HepG2 (cell line): Measurements from ENCODE around the gene AP1M2. TPM values are rescaled to one million over a fixed set of nuclear protein-coding genes. Genes with fewer than 3 reads are reported as not detected.

Experiments
- ATAC-seq: fragments of 200-7000 bp; cut with Tn5 transposase; 3 replicates; pipeline ENCODE4 v1.9.1; 2020; ENCODE audit warnings: mild to moderate bottlenecking, moderate library complexity
- BruUV-seq: library from RNA; stranded (reverse); fragments of 400-500 nt; replicated peaks from 2 replicates; lab custom pipeline; 2021; lab: Mats Ljungman, UMichigan
- CTCF ChIA-PET: fragments of 300-600 bp; formaldehyde crosslinking; extraction: SDS; loops from one replicate; lab custom pipeline; 2021; ENCODE audit warnings: low total read pairs, inconsistent platforms, low intra/inter-chr PET ratio; lab: Yijun Ruan, JAX
- POLR2A ChIA-PET: fragments of 350-600 bp; sonication (Branson Sonifier 250); formaldehyde crosslinking; loops from one replicate; lab custom pipeline; 2020; ENCODE audit warnings: antibody characterized with exemption, inconsistent platforms; lab: Yijun Ruan, JAX
- DNase-seq: peaks from one replicate; pipeline ENCODE4 v3.0.0-alpha.2; 2015; ENCODE audit warnings: low spot score
- FAIRE-seq: peaks from 3 replicates; lab custom pipeline; 2011; peaks lifted over from hg19 to GRCh38; lab: Jason Lieb, UNC
- H2AFZ ChIP-seq: one replicate; pipeline ENCODE4 v1.6.1; 2011; ENCODE audit warnings: low read length, inconsistent platforms
- H3K27ac ChIP-seq: fragments of 300-600 bp; 3 replicates; pipeline ENCODE4 v1.8.0; 2011; ENCODE audit warnings: mixed run types, mild to moderate bottlenecking, mixed read lengths, low read length, inconsistent platforms; ENCODE audit not compliant: insufficient read depth; ENCODE audit errors: extremely low read length
- H3K27me3 ChIP-seq, 2 experiments: fragments of 200-600 bp in 1 of 2; 2 replicates in 1 of 2; 3 replicates in 1 of 2; pipeline versions ENCODE4 v1.6.0 to v1.8.0; 2011; ENCODE audit warnings: low read length in 2 of 2, mild to moderate bottlenecking in 2 of 2, moderate library complexity in 2 of 2, inconsistent platforms in 1 of 2; ENCODE audit not compliant: insufficient read depth in 2 of 2, control insufficient read depth in 1 of 2
- H3K36me3 ChIP-seq, 2 experiments: fragments of 200-600 bp in 1 of 2; replicated peaks in 1 of 2; 2 replicates in 1 of 2; 3 replicates in 1 of 2; pipeline versions ENCODE4 v1.5.1 to v1.8.0; 2011; ENCODE audit warnings: low read length in 2 of 2, inconsistent platforms in 1 of 2; ENCODE audit not compliant: insufficient read depth in 2 of 2, control insufficient read depth in 1 of 2
- H3K4me1 ChIP-seq: 2 replicates; pipeline ENCODE4 v1.5.1; 2012; ENCODE audit warnings: low read length, inconsistent platforms; ENCODE audit not compliant: insufficient read depth
- H3K4me2 ChIP-seq: 2 replicates; pipeline ENCODE4 v1.6.0; 2011; ENCODE audit warnings: low read depth, low read length, inconsistent platforms
- H3K4me3 ChIP-seq, 3 experiments: fragments of 200-600 bp in 1 of 3; sonication (generic), shearing (Covaris generic) in 1 of 3; replicated peaks in 1 of 3; 2 replicates each; pipeline ENCODE4 v1.5.1; 2011 to 2016; ENCODE audit warnings: low read length in 3 of 3, inconsistent platforms in 2 of 3, low read depth in 2 of 3, mild to moderate bottlenecking in 2 of 3, control low read depth in 1 of 3, mixed read lengths in 1 of 3; ENCODE audit not compliant: insufficient read depth in 1 of 3
- H3K79me2 ChIP-seq: one replicate; pipeline ENCODE4 v1.6.1; 2011; ENCODE audit warnings: low read length, inconsistent platforms; ENCODE audit not compliant: insufficient read depth
- H3K9ac ChIP-seq: 2 replicates; pipeline ENCODE4 v1.6.0; 2011; ENCODE audit warnings: mild to moderate bottlenecking, low read depth, low read length, inconsistent platforms; ENCODE audit not compliant: insufficient read depth
- H3K9me3 ChIP-seq: 2 replicates; pipeline ENCODE4 v1.5.1; 2012; ENCODE audit warnings: mild to moderate bottlenecking, low read length
- H4K20me1 ChIP-seq: 2 replicates; pipeline ENCODE4 v1.6.0; 2011; ENCODE audit warnings: inconsistent platforms, mild to moderate bottlenecking, low read length, moderate library complexity; ENCODE audit not compliant: insufficient read depth
- BORCS8-MEF2B ChIP-seq: sonication (generic); formaldehyde crosslinking; IDR thresholded peaks from 2 replicates; pipeline ENCODE4 v1.8.0; 2022; ENCODE audit warnings: mild to moderate bottlenecking, missing genetic modification reagents
- CEBPG ChIP-seq: IDR thresholded peaks from 2 replicates; pipeline ENCODE4 v1.6.1; 2016
- EP300 ChIP-seq, 3 experiments: sonication (generic) in 1 of 3; formaldehyde crosslinking in 1 of 3; IDR thresholded peaks; 2 replicates each; pipeline versions ENCODE4 v1.5.1 to v1.6.1; 2011 to 2020; ENCODE audit warnings: low read depth in 2 of 3, low read length in 2 of 3, borderline replicate concordance in 1 of 3, improper control_type of control experiment in 1 of 3, mild to moderate bottlenecking in 1 of 3, missing genetic modification reagents in 1 of 3, moderate library complexity in 1 of 3
- HNF4G ChIP-seq, 2 experiments: sonication (generic) in 1 of 2; formaldehyde crosslinking in 1 of 2; IDR thresholded peaks; 2 replicates each; pipeline versions ENCODE4 v1.4.0 to v1.6.1; 2011 to 2020; ENCODE audit warnings: borderline replicate concordance in 2 of 2, low read depth in 2 of 2, mild to moderate bottlenecking in 2 of 2, low read length in 1 of 2, missing genetic modification reagents in 1 of 2, moderate library complexity in 1 of 2
- KDM2A ChIP-seq: sonication (generic); formaldehyde crosslinking; IDR thresholded peaks from 2 replicates; pipeline ENCODE4 v1.4.0; 2020; ENCODE audit warnings: low read depth, missing genetic modification reagents, borderline replicate concordance
- NFKBIZ ChIP-seq: IDR thresholded peaks from 2 replicates; pipeline ENCODE4 v1.6.1; 2018; ENCODE audit warnings: missing genetic modification reagents, missing compliant biosample characterization
- NR0B2 ChIP-seq: sonication (generic); formaldehyde crosslinking; IDR thresholded peaks from 2 replicates; pipeline ENCODE4 v1.4.0; 2020; ENCODE audit warnings: mild to moderate bottlenecking, missing genetic modification reagents
- RAD21 ChIP-seq: fragments of 450-650 bp; formaldehyde crosslinking; IDR thresholded peaks from 2 replicates; pipeline ENCODE4 v1.5.0; 2020; ENCODE audit warnings: mild to moderate bottlenecking
- RXRA ChIP-seq: sonication (generic); formaldehyde crosslinking; IDR thresholded peaks from 2 replicates; pipeline ENCODE4 v1.5.1; 2020; ENCODE audit warnings: missing genetic modification reagents
- SAP130 ChIP-seq: IDR thresholded peaks from 2 replicates; pipeline ENCODE4 v1.6.1; 2016; ENCODE audit warnings: low read depth
- SMAD1 ChIP-seq: sonication (generic); formaldehyde crosslinking; IDR thresholded peaks from 2 replicates; pipeline ENCODE4 v1.4.0; 2020; ENCODE audit warnings: missing genetic modification reagents, low read depth, mild to moderate bottlenecking, borderline replicate concordance
- THRA ChIP-seq: sonication (generic); formaldehyde crosslinking; IDR thresholded peaks from 2 replicates; pipeline ENCODE4 v1.4.0; 2020; ENCODE audit warnings: missing genetic modification reagents, borderline replicate concordance
- ZNF124 ChIP-seq: sonication (generic); formaldehyde crosslinking; IDR thresholded peaks from 2 replicates; pipeline ENCODE4 v1.4.0; 2020; ENCODE audit warnings: missing genetic modification reagents
- ZNF598 ChIP-seq: sonication (generic); formaldehyde crosslinking; IDR thresholded peaks from 2 replicates; pipeline ENCODE4 v1.5.1; 2020; ENCODE audit warnings: mild to moderate bottlenecking, missing genetic modification reagents, borderline replicate concordance
- ZNF737 ChIP-seq: sonication (generic); formaldehyde crosslinking; IDR thresholded peaks from 2 replicates; pipeline ENCODE4 v1.5.0; 2020; ENCODE audit warnings: missing genetic modification reagents, mild to moderate bottlenecking, borderline replicate concordance
- ZNF782 ChIP-seq: sonication (generic); formaldehyde crosslinking; IDR thresholded peaks from 2 replicates; pipeline ENCODE4 v1.4.0; 2020; ENCODE audit warnings: missing genetic modification reagents, mild to moderate bottlenecking, borderline replicate concordance
- ZNF883 ChIP-seq: sonication (generic); formaldehyde crosslinking; IDR thresholded peaks from 2 replicates; pipeline ENCODE4 v1.5.1; 2020; ENCODE audit warnings: mild to moderate bottlenecking, missing genetic modification reagents; ENCODE audit errors: not compliant biosample characterization
- WGBS: methylation state at CpG from one replicate; pipeline ENCODE4 v1.1.6; 2017; ENCODE audit warnings: low lambda C conversion rate; 5-methylcytosine and 5-hydroxymethylcytosine counted together
- in situ Hi-C: cut with HindIII; loops from 2 replicates; pipeline ENCODE4 v1.10.0; 2017; ENCODE audit warnings: low pct_unique_long_range_greater_than_20kb; ENCODE audit not compliant: extremely low pct_ligation_motif_present
- intact Hi-C: fragments of 100-400 bp; cut with micrococcal nuclease; formaldehyde crosslinking; loops from one replicate; pipeline ENCODE4 v1.10.0; 2022; ENCODE audit not compliant: unreplicated experiment
- polyA plus RNA-seq, 8 experiments: library from polyadenylated mRNA; depleted of rRNA in 3 of 8; stranded (reverse) in 7 of 8; unstranded in 1 of 8; fragments of >200 nt; fragmentation: Illumina TruSeq in 4 of 8; extraction: Trizol in 4 of 8; gene quantifications; 2 replicates each; pipeline versions ENCODE4 v1.2.1 to v1.2.3, GENCODE V29; 2011 to 2016; ENCODE audit warnings: low read depth in 4 of 8, missing spikeins in 1 of 8, mixed read lengths in 1 of 8; ENCODE audit not compliant: insufficient read depth in 1 of 8
- total RNA-seq, 5 experiments: library from RNA; depleted of rRNA; stranded (reverse); fragments of >200 nt; fragmentation: Illumina TruSeq; extraction: Trizol; gene quantifications; 2 replicates each; pipeline ENCODE4 v1.2.3, GENCODE V29; 2016; ENCODE audit warnings: low read depth in 1 of 5
- TF ChIP-seq, protein P1 (sequence below): sonication (generic); formaldehyde crosslinking; IDR thresholded peaks from 2 replicates; pipeline ENCODE4 v1.4.0; 2020; ENCODE audit warnings: missing genetic modification reagents, mild to moderate bottlenecking, borderline replicate concordance

AP1M2 gene
- total and polyA plus RNA-seq, 2 of the 13 experiments (the other 11 are each of a cell fraction or from before 2014, with no cell fraction given) = 6.3 to 76.8 TPM

GRCh38 chr19:10580979-10581631 is 6.0 kb downstream of the AP1M2 start:
- no peak overlapping the region for H3K9ac ChIP-seq
- H4K20me1 ChIP-seq = no peaks in the 10 kb centered on the region
- ATAC-seq = peak; percentile 51
- H2AFZ ChIP-seq = peak overlapping the region; percentile 33
- no peaks in the 10 kb centered on the region for H3K79me2 ChIP-seq
- peaks cover 30% of the 10 kb centered on the region for H3K4me1 ChIP-seq
- ChIA-PET CTCF (interaction anchor here (0.8 to 4.5 kb wide), 5 partner anchors 21 to 119 kb away, joined by 3 to 69 read pairs (median 5); no protein-coding TSS in a partner anchor), POLR2A (interaction anchor here (0.8 to 3.2 kb wide), 7 partner anchors 28 to 136 kb away, joined by 3 to 20 read pairs (median 5); partner anchors contain the start of gene DNM2)
- in situ Hi-C loops = loop anchor here (5.0 kb wide), 1 partner anchor 61 kb away; no protein-coding TSS in a partner anchor
- FAIRE-seq = peak; percentile 94
- intact Hi-C loops = loop anchor here (1.0 kb wide), 2 partner anchors 63 to 118 kb away; no protein-coding TSS in a partner anchor
- no peaks in the 10 kb centered on the region for H3K36me3 ChIP-seq
- peak; percentile 86 for DNase-seq
- 7% methylated on average over 12 of the region's 31 CpGs for WGBS
- H3K27me3 ChIP-seq = peaks cover 3 to 14% of the 10 kb centered on the region in 2 experiments; a peak in 3 of 5 replicates
- H3K9me3 ChIP-seq = no peaks in the 10 kb centered on the region
- peak overlapping the region; percentile 81 for H3K4me2 ChIP-seq
- BruUV-seq = no TSS peak
- no peak overlapping the region for H3K27ac ChIP-seq
- peak overlapping the region in 1 of 3 experiments; percentile 59; a peak in 2 of 6 replicates for H3K4me3 ChIP-seq
- TF ChIP-seq SAP130 (peak; percentile 63), KDM2A (CRISPR knock-in tag) (peak; percentile 63), THRA (CRISPR knock-in tag) (0 out of 2 replicates have a peak, but pooled peaks have one; percentile 44), EP300 (IDR thresholded peaks at IDR 0.05; ENCODE audit: low read depth in 2 of 2, low read length in 2 of 2) (no peak), EP300 (CRISPR knock-in tag; IDR thresholded peaks at IDR 0.05; ENCODE audit: borderline replicate concordance) (no peak), RXRA (CRISPR knock-in tag) (peak; percentile 29; the same call in 1 of the 2 replicates), SMAD1 (CRISPR knock-in tag) (0 out of 2 replicates have a peak, but pooled peaks have one; percentile 43), RAD21 (CRISPR knock-in tag) (peak; percentile 96), NFKBIZ (CRISPR knock-in tag) (0 out of 2 replicates have a peak, but pooled peaks have one; percentile 21), ZNF782 (CRISPR knock-in tag) (no peak), BORCS8-MEF2B (CRISPR knock-in tag) (0 out of 2 replicates have a peak, but pooled peaks have one; percentile 51), ZNF598 (CRISPR knock-in tag) (0 out of 2 replicates have a peak, but pooled peaks have one; percentile 50), ZNF883 (CRISPR knock-in tag) (peak; percentile 18), NR0B2 (CRISPR knock-in tag) (0 out of 2 replicates have a peak, but pooled peaks have one; percentile 12), CEBPG (CRISPR knock-in tag) (peak; percentile 43; the same call in 1 of the 2 replicates), ZNF737 (CRISPR knock-in tag) (0 out of 2 replicates have a peak, but pooled peaks have one; percentile 38), HNF4G (IDR thresholded peaks at IDR 0.05; ENCODE audit: borderline replicate concordance, low read depth, low read length) (no peak), HNF4G (CRISPR knock-in tag; IDR thresholded peaks at IDR 0.05; ENCODE audit: borderline replicate concordance, low read depth) (no peak), ZNF124 (CRISPR knock-in tag) (no peak)
- TF ChIP-seq, protein P1, sequence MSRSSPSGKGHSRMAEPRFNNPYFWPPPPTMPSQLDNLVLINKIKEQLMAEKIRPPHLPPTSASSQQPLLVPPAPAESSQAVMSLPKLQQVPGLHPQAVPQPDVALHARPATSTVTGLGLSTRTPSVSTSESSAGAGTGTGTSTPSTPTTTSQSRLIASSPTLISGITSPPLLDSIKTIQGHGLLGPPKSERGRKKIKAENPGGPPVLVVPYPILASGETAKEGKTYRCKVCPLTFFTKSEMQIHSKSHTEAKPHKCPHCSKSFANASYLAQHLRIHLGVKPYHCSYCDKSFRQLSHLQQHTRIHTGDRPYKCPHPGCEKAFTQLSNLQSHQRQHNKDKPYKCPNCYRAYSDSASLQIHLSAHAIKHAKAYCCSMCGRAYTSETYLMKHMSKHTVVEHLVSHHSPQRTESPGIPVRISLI (CRISPR knock-in tag) = peak; percentile 29; the same call in 1 of the 2 replicates
